ENCODE data around the gene ACKR2. TPM values are rescaled to one million over a fixed set of nuclear protein-coding genes. Genes with fewer than 3 reads are reported as not detected.

Gene ACKR2
- total RNA-seq, 1 donor = not detected

- no peak overlapping the region for H3K4me2 ChIP-seq (ENCODE audit: insufficient read depth, low read length)
- H2AFZ ChIP-seq (ENCODE audit: low read length) = no peak overlapping the region
- H3K79me2 ChIP-seq (ENCODE audit: insufficient read depth, low read length) = no peaks in the 10 kb centered on the region
- no peaks in the 10 kb centered on the region for H3K9me3 ChIP-seq (ENCODE audit: low read depth, low read length)
- DNase-seq (ENCODE audit: insufficient read length, low spot score, missing footprints) = no peak
- no peak overlapping the region for H3K4me3 ChIP-seq (ENCODE audit: insufficient read depth, low read length)
- H3K36me3 ChIP-seq (ENCODE audit: insufficient read depth, low read length) = no peaks in the 10 kb centered on the region
- H4K20me1 ChIP-seq (ENCODE audit: insufficient read depth, low read length) = no peaks in the 10 kb centered on the region
- no peak overlapping the region for H3K27ac ChIP-seq (ENCODE audit: low read depth, low read length)
- TF ChIP-seq CTCF (IDR thresholded peaks at IDR 0.05; ENCODE audit: extremely low read depth, low read depth, low read length) = no peak
- peaks cover 14% of the 10 kb centered on the region for H3K27me3 ChIP-seq (ENCODE audit: insufficient read depth, low read length)
- H3K4me1 ChIP-seq (ENCODE audit: insufficient read depth, low read length) = no peaks in the 10 kb centered on the region
Measured at GRCh38 chr3:42855547-42856380, 46.5 kb downstream of the ACKR2 start.

- Histone ChIP-seq H3K4me3 (ENCODE audit: insufficient read depth, low read length) (no peak overlapping the region), H3K4me1 (ENCODE audit: insufficient read depth, low read length) (no peaks in the 10 kb centered on the region), H4K20me1 (ENCODE audit: insufficient read depth, low read length) (no peaks in the 10 kb centered on the region), H3K4me2 (ENCODE audit: insufficient read depth, low read length) (no peak overlapping the region), H3K27me3 (ENCODE audit: insufficient read depth, low read length) (peaks cover 14% of the 10 kb centered on the region), H3K27ac (ENCODE audit: low read depth, low read length) (no peak overlapping the region), H2AFZ (ENCODE audit: low read length) (no peak overlapping the region), H3K36me3 (ENCODE audit: insufficient read depth, low read length) (no peaks in the 10 kb centered on the region), H3K79me2 (ENCODE audit: insufficient read depth, low read length) (no peaks in the 10 kb centered on the region), H3K9me3 (ENCODE audit: low read depth, low read length) (no peaks in the 10 kb centered on the region)
- no peak for TF ChIP-seq CTCF (IDR thresholded peaks at IDR 0.05; ENCODE audit: extremely low read depth, low read depth, low read length)
- no peak for DNase-seq (ENCODE audit: insufficient read length, low spot score, missing footprints)
Measured at GRCh38 chr3:42856544-42856943, 47.3 kb downstream of the ACKR2 start.

- no peaks in the 10 kb centered on the region for H3K4me1 ChIP-seq (ENCODE audit: insufficient read depth, low read length)
- H3K9me3 ChIP-seq (ENCODE audit: low read depth, low read length) = no peaks in the 10 kb centered on the region
- no peaks in the 10 kb centered on the region for H3K36me3 ChIP-seq (ENCODE audit: insufficient read depth, low read length)
- no peak overlapping the region for H2AFZ ChIP-seq (ENCODE audit: low read length)
- H4K20me1 ChIP-seq (ENCODE audit: insufficient read depth, low read length) = no peaks in the 10 kb centered on the region
- peak; percentile 11 for DNase-seq (ENCODE audit: insufficient read length, low spot score, missing footprints)
- no peak overlapping the region for H3K4me2 ChIP-seq (ENCODE audit: insufficient read depth, low read length)
- no peaks in the 10 kb centered on the region for H3K79me2 ChIP-seq (ENCODE audit: insufficient read depth, low read length)
- no peak overlapping the region for H3K4me3 ChIP-seq (ENCODE audit: insufficient read depth, low read length)
- H3K27me3 ChIP-seq (ENCODE audit: insufficient read depth, low read length) = no peaks in the 10 kb centered on the region
- no peak for TF ChIP-seq CTCF (IDR thresholded peaks at IDR 0.05; ENCODE audit: extremely low read depth, low read depth, low read length)
- H3K27ac ChIP-seq (ENCODE audit: low read depth, low read length) = no peak overlapping the region
Measured at GRCh38 chr3:42864321-42864950, 55.2 kb downstream of the ACKR2 start.

DNA sequence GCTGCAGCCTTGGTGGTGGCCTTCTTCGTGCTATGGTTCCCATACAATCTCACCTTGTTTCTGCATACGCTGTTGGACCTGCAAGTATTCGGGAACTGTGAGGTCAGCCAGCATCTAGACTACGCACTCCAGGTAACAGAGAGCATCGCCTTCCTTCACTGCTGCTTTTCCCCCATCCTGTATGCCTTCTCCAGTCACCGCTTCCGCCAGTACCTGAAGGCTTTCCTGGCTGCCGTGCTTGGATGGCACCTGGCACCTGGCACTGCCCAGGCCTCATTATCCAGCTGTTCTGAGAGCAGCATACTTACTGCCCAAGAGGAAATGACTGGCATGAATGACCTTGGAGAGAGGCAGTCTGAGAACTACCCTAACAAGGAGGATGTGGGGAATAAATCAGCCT is 56.0 kb downstream of the ACKR2 start:
- H3K27me3 ChIP-seq (ENCODE audit: insufficient read depth, low read length) = no peaks in the 10 kb centered on the region
- no peaks in the 10 kb centered on the region for H3K79me2 ChIP-seq (ENCODE audit: insufficient read depth, low read length)
- H3K4me1 ChIP-seq (ENCODE audit: insufficient read depth, low read length) = no peaks in the 10 kb centered on the region
- no peak for TF ChIP-seq CTCF (IDR thresholded peaks at IDR 0.05; ENCODE audit: extremely low read depth, low read depth, low read length)
- H3K4me2 ChIP-seq (ENCODE audit: insufficient read depth, low read length) = no peak overlapping the region
- H3K4me3 ChIP-seq (ENCODE audit: insufficient read depth, low read length) = no peak overlapping the region
- H3K9me3 ChIP-seq (ENCODE audit: low read depth, low read length) = no peaks in the 10 kb centered on the region
- H2AFZ ChIP-seq (ENCODE audit: low read length) = no peak overlapping the region
- no peaks in the 10 kb centered on the region for H4K20me1 ChIP-seq (ENCODE audit: insufficient read depth, low read length)
- peak; percentile 15 for DNase-seq (ENCODE audit: insufficient read length, low spot score, missing footprints)
- no peak overlapping the region for H3K27ac ChIP-seq (ENCODE audit: low read depth, low read length)
- no peaks in the 10 kb centered on the region for H3K36me3 ChIP-seq (ENCODE audit: insufficient read depth, low read length)
